Measurements from ENCODE around the gene LAMC3. TPM values are rescaled to one million over a fixed set of nuclear protein-coding genes. Genes with fewer than 3 reads are reported as not detected.

The LAMC3 gene
- polyA plus RNA-seq, 1 experiment: 0.01 TPM

DNA sequence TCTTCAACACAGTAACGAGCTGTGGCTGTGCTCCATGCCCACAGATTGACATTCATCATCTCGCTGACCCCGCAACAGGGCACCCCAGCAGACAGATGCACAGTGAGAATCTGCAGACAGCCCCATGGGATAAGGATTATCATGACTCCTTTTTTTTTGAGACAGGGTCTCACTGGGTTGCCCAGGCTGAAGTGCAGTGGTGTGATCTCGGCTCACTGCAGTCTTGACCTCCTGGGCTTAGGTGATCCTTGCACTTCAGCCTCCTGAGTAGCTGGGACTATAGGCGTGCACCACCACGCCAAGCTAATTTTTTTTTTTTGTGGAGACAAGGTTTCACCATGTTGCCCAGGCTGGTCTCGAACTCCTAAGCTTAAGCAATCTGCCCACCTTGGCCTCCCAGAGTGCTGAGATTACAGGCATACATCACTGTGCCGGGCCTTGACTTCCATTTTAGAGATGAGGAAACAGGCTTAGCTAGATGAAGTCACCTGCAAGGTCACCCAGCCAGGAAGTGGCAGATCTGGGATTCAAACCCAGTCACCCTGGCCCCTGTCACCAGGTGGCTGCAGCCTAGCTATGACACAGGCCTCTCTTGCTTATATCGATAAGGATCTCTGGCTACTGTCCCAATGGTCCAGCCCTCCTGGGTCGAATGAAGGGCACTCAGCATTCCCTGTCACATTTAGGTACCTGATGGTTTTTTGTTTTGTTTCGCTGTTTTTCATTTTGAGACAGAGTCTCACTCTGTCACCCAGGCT is 92.4 kb downstream of the LAMC3 start:
- no peak for DNase-seq (ENCODE audit: low read depth)
- no peak overlapping the region for H3K4me3 ChIP-seq (ENCODE audit: low read depth, low read length)
- POLR2A ChIA-PET: no interaction called here
- TF ChIP-seq, protein P1, sequence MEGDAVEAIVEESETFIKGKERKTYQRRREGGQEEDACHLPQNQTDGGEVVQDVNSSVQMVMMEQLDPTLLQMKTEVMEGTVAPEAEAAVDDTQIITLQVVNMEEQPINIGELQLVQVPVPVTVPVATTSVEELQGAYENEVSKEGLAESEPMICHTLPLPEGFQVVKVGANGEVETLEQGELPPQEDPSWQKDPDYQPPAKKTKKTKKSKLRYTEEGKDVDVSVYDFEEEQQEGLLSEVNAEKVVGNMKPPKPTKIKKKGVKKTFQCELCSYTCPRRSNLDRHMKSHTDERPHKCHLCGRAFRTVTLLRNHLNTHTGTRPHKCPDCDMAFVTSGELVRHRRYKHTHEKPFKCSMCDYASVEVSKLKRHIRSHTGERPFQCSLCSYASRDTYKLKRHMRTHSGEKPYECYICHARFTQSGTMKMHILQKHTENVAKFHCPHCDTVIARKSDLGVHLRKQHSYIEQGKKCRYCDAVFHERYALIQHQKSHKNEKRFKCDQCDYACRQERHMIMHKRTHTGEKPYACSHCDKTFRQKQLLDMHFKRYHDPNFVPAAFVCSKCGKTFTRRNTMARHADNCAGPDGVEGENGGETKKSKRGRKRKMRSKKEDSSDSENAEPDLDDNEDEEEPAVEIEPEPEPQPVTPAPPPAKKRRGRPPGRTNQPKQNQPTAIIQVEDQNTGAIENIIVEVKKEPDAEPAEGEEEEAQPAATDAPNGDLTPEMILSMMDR (IDR thresholded peaks at IDR 0.05; ENCODE audit: insufficient read depth, low read depth, low read length): no peak
- CTCF ChIA-PET: interaction anchor here (0.6 kb wide), 1 partner anchor 13 kb away, joined by 3 read pairs; no protein-coding TSS in a partner anchor
- peaks cover 19% of the 10 kb centered on the region for H3K27me3 ChIP-seq (ENCODE audit: control insufficient read depth, insufficient read depth, low read length)
- no peaks in the 10 kb centered on the region for H3K36me3 ChIP-seq (ENCODE audit: control insufficient read depth, insufficient read depth, low read length)

- H3K36me3 ChIP-seq (ENCODE audit: control insufficient read depth, insufficient read depth, low read length): no peaks in the 10 kb centered on the region
- H3K27me3 ChIP-seq (ENCODE audit: control insufficient read depth, insufficient read depth, low read length): peaks cover 12% of the 10 kb centered on the region
- TF ChIP-seq, protein P1 (IDR thresholded peaks at IDR 0.05; ENCODE audit: insufficient read depth, low read depth, low read length): no peak
- no peak overlapping the region for H3K4me3 ChIP-seq (ENCODE audit: low read depth, low read length)
- DNase-seq (ENCODE audit: low read depth): no peak
- CTCF ChIA-PET: interaction anchor here (1.5 kb wide), 1 partner anchor 9 kb away, joined by 3 read pairs; no protein-coding TSS in a partner anchor
- POLR2A ChIA-PET: no interaction called here
Observed at GRCh38 chr9:131103024-131103423, 94.0 kb downstream of the LAMC3 start.

- peaks cover 9% of the 10 kb centered on the region for H3K27me3 ChIP-seq (ENCODE audit: control insufficient read depth, insufficient read depth, low read length)
- no peaks in the 10 kb centered on the region for H3K36me3 ChIP-seq (ENCODE audit: control insufficient read depth, insufficient read depth, low read length)
- ChIA-PET POLR2A (no interaction called here), CTCF (interaction anchor here (1.5 kb wide), 1 partner anchor 9 kb away, joined by 3 read pairs; no protein-coding TSS in a partner anchor)
- TF ChIP-seq, protein P1 (IDR thresholded peaks at IDR 0.05; ENCODE audit: insufficient read depth, low read depth, low read length): no peak
- no peak overlapping the region for H3K4me3 ChIP-seq (ENCODE audit: low read depth, low read length)
- DNase-seq (ENCODE audit: low read depth): no peak
Observed at GRCh38 chr9:131103535-131103934, 94.6 kb downstream of the LAMC3 start.

GRCh38 chr9:131104016-131104740 is 95.2 kb downstream of the LAMC3 start:
- CTCF ChIA-PET: interaction anchor here (0.8 to 1.5 kb wide), 2 partner anchors 10 to 46 kb away, joined by 3 read pairs; no protein-coding TSS in a partner anchor
- no peaks in the 10 kb centered on the region for H3K36me3 ChIP-seq (ENCODE audit: control insufficient read depth, insufficient read depth, low read length)
- DNase-seq (ENCODE audit: low read depth): no peak
- H3K27me3 ChIP-seq (ENCODE audit: control insufficient read depth, insufficient read depth, low read length): peaks cover 6% of the 10 kb centered on the region; the same call in 1 of the 2 replicates
- no peak overlapping the region for H3K4me3 ChIP-seq (ENCODE audit: low read depth, low read length)
- TF ChIP-seq, protein P1 (IDR thresholded peaks at IDR 0.05; ENCODE audit: insufficient read depth, low read depth, low read length): no peak
- POLR2A ChIA-PET: interaction anchor here (0.5 kb wide), 1 partner anchor 58 kb away, joined by 4 read pairs; no protein-coding TSS in a partner anchor

DNA sequence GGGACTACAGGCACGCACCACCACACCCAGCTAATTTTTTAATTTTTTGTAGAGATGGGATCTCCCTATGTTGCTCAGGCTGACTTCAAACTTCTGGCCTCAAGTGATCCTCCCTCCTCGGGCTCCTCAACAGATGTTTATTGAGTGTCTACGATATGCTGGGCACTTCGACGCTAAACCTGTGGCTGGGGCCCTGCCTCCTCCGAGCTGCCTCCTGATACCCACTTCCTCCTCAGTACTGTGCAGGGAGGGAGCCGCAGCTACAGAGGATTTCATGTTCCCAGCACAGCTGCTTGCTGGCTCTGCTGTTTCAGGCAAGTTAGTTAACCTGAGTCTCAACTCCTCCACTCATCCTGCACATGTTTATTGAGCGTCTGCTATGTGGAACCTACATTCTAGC is 97.0 kb downstream of the LAMC3 start:
- CTCF ChIA-PET: no interaction called here
- H3K4me3 ChIP-seq (ENCODE audit: low read depth, low read length): no peak overlapping the region

More for the DNA sequence above, 97.0 kb downstream of the LAMC3 start:
- TF ChIP-seq, protein P1 (IDR thresholded peaks at IDR 0.05; ENCODE audit: insufficient read depth, low read depth, low read length): no peak
- H3K36me3 ChIP-seq (ENCODE audit: control insufficient read depth, insufficient read depth, low read length): no peaks in the 10 kb centered on the region
- peaks cover 3% of the 10 kb centered on the region; the same call in 1 of the 2 replicates for H3K27me3 ChIP-seq (ENCODE audit: control insufficient read depth, insufficient read depth, low read length)
- POLR2A ChIA-PET: no interaction called here
- DNase-seq (ENCODE audit: low read depth): no peak
